A549 (cell line): ENCODE data around the gene MIXL1. TPM values are rescaled to one million over a fixed set of nuclear protein-coding genes. Genes with fewer than 3 reads are reported as not detected.

Source experiments
- ATAC-seq, 2 experiments: fragments of 200-7000 bp in 1 of 2; fragments of >200 bp in 1 of 2; cut with Nextera tagmentation in 1 of 2; cut with Tn5 transposase in 1 of 2; 3 replicates each; pipeline versions ENCODE4 v1.8.0 to v1.9.1; 2018 to 2020; ENCODE audit warnings: mild to moderate bottlenecking in 1 of 2, moderate library complexity in 1 of 2
- CTCF ChIA-PET: fragments of 300-600 bp; sonication (Branson Sonifier 250); formaldehyde crosslinking; extraction: SDS; loops from one replicate; lab custom pipeline; 2021; ENCODE audit warnings: antibody characterized with exemption, inconsistent platforms; lab: Yijun Ruan, JAX
- POLR2A ChIA-PET: fragments of 350-600 bp; formaldehyde crosslinking; extraction: SDS; loops from one replicate; lab custom pipeline; 2021; ENCODE audit warnings: antibody characterized with exemption, inconsistent platforms; lab: Yijun Ruan, JAX
- DNase-seq, 2 experiments: peaks; one replicate each; pipeline versions ENCODE4 v3.0.0 to v3.0.0-alpha.2; 2011 to 2016; ENCODE audit warnings: low read depth in 1 of 2, low spot score in 1 of 2
- FAIRE-seq: peaks from 2 replicates; lab custom pipeline; 2011; peaks lifted over from hg19 to GRCh38; lab: Jason Lieb, UNC
- H3K27ac ChIP-seq, 2 experiments: fragments of >200 bp; sonication (Bioruptor Twin); formaldehyde crosslinking; 3 replicates each; pipeline ENCODE4 v1.5.1; 2016 to 2017
- H3K4me1 ChIP-seq: fragments of >200 bp; sonication (Bioruptor Twin); formaldehyde crosslinking; 3 replicates; pipeline ENCODE4 v1.6.1; 2016
- H3K4me2 ChIP-seq: fragments of >200 bp; sonication (Bioruptor Twin); formaldehyde crosslinking; 3 replicates; pipeline ENCODE4 v1.6.1; 2016
- H3K4me3 ChIP-seq: fragments of >200 bp; sonication (Bioruptor Twin); formaldehyde crosslinking; 3 replicates; pipeline ENCODE4 v1.5.1; 2016
- H3K9me3 ChIP-seq: fragments of >200 bp; sonication (Bioruptor Twin); formaldehyde crosslinking; 3 replicates; pipeline ENCODE4 v1.6.1; 2016
- CEBPB ChIP-seq, 2 experiments: fragments of >200 bp in 1 of 2; sonication (Bioruptor Twin) in 1 of 2; formaldehyde crosslinking in 1 of 2; IDR thresholded peaks; 2 replicates each; pipeline ENCODE4 v1.6.1; 2012 to 2016
- CHD2 ChIP-seq: fragments of 150-350 bp; IDR thresholded peaks from 2 replicates; pipeline ENCODE4 v1.6.1; 2014; ENCODE audit warnings: low read length; ENCODE audit not compliant: partially characterized antibody
- EHF ChIP-seq: fragments of 250-450 bp; sonication (Bioruptor Pico); IDR thresholded peaks from 2 replicates; pipeline ENCODE4 v1.5.0; 2020; ENCODE audit warnings: mild to moderate bottlenecking
- ESRRA ChIP-seq: fragments of 150-350 bp; IDR thresholded peaks from 2 replicates; pipeline ENCODE4 v1.6.1; 2014; ENCODE audit warnings: mild to moderate bottlenecking, low read length, borderline replicate concordance
- FOXS1 ChIP-seq: fragments of 250-450 bp; sonication (Bioruptor Pico); IDR thresholded peaks from 2 replicates; pipeline ENCODE4 v1.5.0; 2020; ENCODE audit warnings: mild to moderate bottlenecking, moderate library complexity
- GATA3 ChIP-seq: IDR thresholded peaks from 2 replicates; pipeline ENCODE4 v1.6.1; 2012; ENCODE audit warnings: borderline replicate concordance
- HEYL ChIP-seq: fragments of 250-450 bp; sonication (Bioruptor Pico); IDR thresholded peaks from 2 replicates; pipeline ENCODE4 v1.8.0; 2021; ENCODE audit warnings: mild to moderate bottlenecking, moderate library complexity
- JUNB ChIP-seq: fragments of >200 bp; sonication (Bioruptor Twin); formaldehyde crosslinking; IDR thresholded peaks from 2 replicates; pipeline ENCODE4 v1.6.1; 2016
- KDM5A ChIP-seq: fragments of 200-600 bp; sonication (generic); IDR thresholded peaks from 2 replicates; pipeline ENCODE4 v1.6.1; 2016; ENCODE audit warnings: antibody characterized with exemption, mild to moderate bottlenecking
- MAFK ChIP-seq: fragments of 450-650 bp; IDR thresholded peaks from 2 replicates; pipeline ENCODE4 v1.6.1; 2014; ENCODE audit not compliant: partially characterized antibody
- NFE2L2 ChIP-seq: fragments of 150-350 bp; conservative IDR thresholded peaks from 2 replicates; pipeline ENCODE4 v1.6.1; 2014; ENCODE audit warnings: low read length
- NPAS2 ChIP-seq: fragments of 250-450 bp; sonication (Bioruptor Pico); IDR thresholded peaks from 2 replicates; pipeline ENCODE4 v1.8.0; 2022; ENCODE audit warnings: mild to moderate bottlenecking, moderate library complexity, borderline replicate concordance
- NR3C1 ChIP-seq: fragments of >200 bp; sonication (Bioruptor Twin); formaldehyde crosslinking; IDR thresholded peaks from 3 replicates; pipeline ENCODE4 v1.6.1; 2017
- PHF8 ChIP-seq: fragments of 200-600 bp; sonication (generic); IDR thresholded peaks from 2 replicates; pipeline ENCODE4 v1.6.1; 2016; ENCODE audit warnings: low read depth, mild to moderate bottlenecking, antibody characterized with exemption, moderate library complexity, borderline replicate concordance
- POLR2A ChIP-seq: IDR thresholded peaks from 2 replicates; pipeline ENCODE4 v1.6.1; 2012; ENCODE audit warnings: mild to moderate bottlenecking, low read length
- POLR2AphosphoS2 ChIP-seq: conservative IDR thresholded peaks from 2 replicates; pipeline ENCODE4 v1.6.1; 2012; ENCODE audit warnings: low read length, improper control_type of control experiment, inconsistent platforms
- RAD21 ChIP-seq, 2 experiments: fragments of >200 bp in 1 of 2; sonication (Bioruptor Twin) in 1 of 2; formaldehyde crosslinking in 1 of 2; IDR thresholded peaks in 1 of 2; conservative IDR thresholded peaks in 1 of 2; 2 replicates in 1 of 2; 3 replicates in 1 of 2; pipeline ENCODE4 v1.6.1; 2012 to 2018; ENCODE audit warnings: inconsistent platforms in 1 of 2
- RARB ChIP-seq: fragments of 250-450 bp; sonication (Bioruptor Pico); IDR thresholded peaks from 2 replicates; pipeline ENCODE4 v1.8.0; 2021; ENCODE audit warnings: mild to moderate bottlenecking, moderate library complexity
- RFX5 ChIP-seq: fragments of 450-650 bp; IDR thresholded peaks from 2 replicates; pipeline ENCODE4 v1.7.1; 2014; ENCODE audit warnings: antibody characterized with exemption, mild to moderate bottlenecking, moderate library complexity
- RNF2 ChIP-seq: fragments of 200-600 bp; sonication (generic); IDR thresholded peaks from 2 replicates; pipeline ENCODE4 v1.6.1; 2016; ENCODE audit warnings: low read depth, mild to moderate bottlenecking, antibody characterized with exemption, moderate library complexity, borderline replicate concordance
- SREBF2 ChIP-seq: fragments of 450-650 bp; IDR thresholded peaks from 2 replicates; pipeline ENCODE4 v1.6.1; 2014; ENCODE audit warnings: mild to moderate bottlenecking, moderate library complexity
- TFCP2L1 ChIP-seq: fragments of 250-450 bp; sonication (Bioruptor Pico); IDR thresholded peaks from 2 replicates; pipeline ENCODE4 v1.5.0; 2021; ENCODE audit warnings: mild to moderate bottlenecking
- ZFP36 ChIP-seq: fragments of 450-650 bp; IDR thresholded peaks from 2 replicates; pipeline ENCODE4 v1.6.1; 2014; ENCODE audit warnings: borderline replicate concordance; ENCODE audit not compliant: partially characterized antibody
- WGBS: methylation state at CpG from one replicate; pipeline ENCODE4 v1.1.6; 2017; ENCODE audit errors: missing lambda C conversion rate; 5-methylcytosine and 5-hydroxymethylcytosine counted together
- polyA plus RNA-seq, 4 experiments: library from polyadenylated mRNA; depleted of rRNA in 3 of 4; stranded (reverse); fragments of >200 nt; fragmentation: RNase III in 1 of 4; extraction: RNeasy Plus Mini Kit Qiagen cat#74134 plus additional on column Dnase treatment in 1 of 4; gene quantifications; 2 replicates in 3 of 4; 3 replicates in 1 of 4; pipeline ENCODE4 v1.2.3, GENCODE V29; 2011 to 2017
- TF ChIP-seq, protein P1 (sequence below): fragments of 250-450 bp; sonication (Bioruptor Pico); IDR thresholded peaks from 2 replicates; pipeline ENCODE4 v1.5.0; 2020; ENCODE audit warnings: low read depth, mild to moderate bottlenecking, moderate library complexity
- TF ChIP-seq, protein P2 (sequence below): fragments of 450-650 bp; IDR thresholded peaks from 2 replicates; pipeline ENCODE4 v1.6.1; 2014; ENCODE audit warnings: antibody characterized with exemption
- TF ChIP-seq, protein P3 (sequence below): IDR thresholded peaks from 2 replicates; pipeline ENCODE4 v1.6.1; 2012; ENCODE audit warnings: low read depth, borderline replicate concordance
- TF ChIP-seq, protein P4 (sequence below): fragments of >200 bp; sonication (Bioruptor Twin); formaldehyde crosslinking; IDR thresholded peaks from 3 replicates; pipeline ENCODE4 v1.6.1; 2016
- TF ChIP-seq, protein P5 (sequence below): fragments of 150-350 bp; IDR thresholded peaks from 2 replicates; pipeline ENCODE4 v1.6.1; 2014; ENCODE audit warnings: low read depth, mild to moderate bottlenecking, low read length

Gene MIXL1
- polyA plus RNA-seq, 2 of the 4 experiments (the other 2 are of a cell fraction) = 0.06 to 0.18 TPM

DNA sequence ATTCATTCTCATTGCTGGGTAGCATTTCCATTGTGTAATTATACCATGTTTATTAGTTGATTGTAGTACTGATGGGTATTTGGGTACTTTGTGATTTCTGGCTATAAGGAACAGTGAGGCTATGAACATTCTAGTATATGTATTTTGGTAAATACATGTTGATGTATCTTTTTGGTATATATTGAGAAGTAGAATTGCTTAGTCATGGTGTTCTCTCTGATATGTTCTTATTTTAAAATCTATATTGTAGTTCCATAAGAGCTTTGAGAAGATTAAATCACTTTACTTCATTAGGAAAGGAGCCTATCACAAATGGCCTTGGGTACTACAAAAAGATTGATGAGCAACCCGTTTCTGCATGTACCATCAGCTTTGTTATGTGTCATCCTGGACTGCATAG lies 13.4 kb downstream of the MIXL1 start:
- ATAC-seq (no peak), FAIRE-seq (no peak)
- WGBS = 76% methylated on average over 1 of the region's 1 CpG
- POLR2A ChIA-PET = no interaction called here
- TF ChIP-seq POLR2A (no peak), MAFK (peak; percentile 78), JUNB (no peak), RNF2 (no peak), FOXS1 (CRISPR knock-in tag) (no peak), NFE2L2 (0 out of 2 replicates have a peak, but pooled peaks have one; percentile 45)
- TF ChIP-seq, protein P1, sequence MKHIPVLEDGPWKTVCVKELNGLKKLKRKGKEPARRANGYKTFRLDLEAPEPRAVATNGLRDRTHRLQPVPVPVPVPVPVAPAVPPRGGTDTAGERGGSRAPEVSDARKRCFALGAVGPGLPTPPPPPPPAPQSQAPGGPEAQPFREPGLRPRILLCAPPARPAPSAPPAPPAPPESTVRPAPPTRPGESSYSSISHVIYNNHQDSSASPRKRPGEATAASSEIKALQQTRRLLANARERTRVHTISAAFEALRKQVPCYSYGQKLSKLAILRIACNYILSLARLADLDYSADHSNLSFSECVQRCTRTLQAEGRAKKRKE = no peak
- TF ChIP-seq, protein P2, sequence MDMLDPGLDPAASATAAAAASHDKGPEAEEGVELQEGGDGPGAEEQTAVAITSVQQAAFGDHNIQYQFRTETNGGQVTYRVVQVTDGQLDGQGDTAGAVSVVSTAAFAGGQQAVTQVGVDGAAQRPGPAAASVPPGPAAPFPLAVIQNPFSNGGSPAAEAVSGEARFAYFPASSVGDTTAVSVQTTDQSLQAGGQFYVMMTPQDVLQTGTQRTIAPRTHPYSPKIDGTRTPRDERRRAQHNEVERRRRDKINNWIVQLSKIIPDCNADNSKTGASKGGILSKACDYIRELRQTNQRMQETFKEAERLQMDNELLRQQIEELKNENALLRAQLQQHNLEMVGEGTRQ = no peak
- TF ChIP-seq, all 56 proteins: peak for 2
- CTCF ChIA-PET = interaction anchor here (0.6 to 1.5 kb wide), 2 partner anchors 111 to 133 kb away, joined by 3 to 5 read pairs; no protein-coding TSS in a partner anchor
- DNase-seq = no peak
- Histone ChIP-seq H3K9me3 (no peaks in the 10 kb centered on the region), H3K27ac (no peak overlapping the region), H3K4me3 (no peak overlapping the region), H3K4me1 (no peaks in the 10 kb centered on the region), H3K4me2 (no peak overlapping the region)

DNA sequence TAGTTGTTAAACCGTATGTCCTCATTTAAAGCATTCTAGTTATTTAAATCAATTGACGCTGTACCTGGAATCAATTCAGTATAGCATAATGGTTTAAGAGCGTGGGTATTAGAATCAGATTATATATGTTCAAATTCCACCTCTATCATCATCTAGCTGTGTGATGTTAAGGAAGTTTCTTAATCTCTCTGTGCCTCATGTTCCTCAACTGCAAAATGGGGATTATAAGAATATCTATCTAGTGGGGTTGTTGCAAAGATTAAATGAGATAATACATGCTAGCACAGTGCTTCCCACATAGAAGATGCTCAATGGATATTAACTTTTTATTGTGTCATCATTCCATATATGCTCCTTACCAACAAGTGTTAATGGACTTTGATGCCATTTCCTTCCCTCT lies 16.0 kb downstream of the MIXL1 start:
- CTCF ChIA-PET = no interaction called here

DNA sequence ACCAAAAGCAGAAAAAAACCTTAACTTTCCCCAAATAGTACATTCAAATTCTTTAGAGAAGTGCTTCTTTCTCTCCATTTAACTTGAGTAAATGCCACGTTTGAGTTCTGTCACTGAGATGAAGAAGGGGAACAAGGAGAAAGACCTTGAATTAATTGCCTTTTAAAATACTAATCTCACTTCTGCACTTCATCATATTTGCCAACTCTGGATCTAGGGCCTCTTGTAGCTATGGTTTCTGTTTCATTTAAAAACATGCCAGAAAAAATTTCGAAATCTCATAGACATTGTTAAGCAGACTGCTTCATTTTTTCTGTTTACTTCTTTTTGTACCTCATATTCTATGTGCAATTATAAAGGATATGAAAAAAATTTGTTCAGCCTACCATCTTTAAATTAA lies 24.6 kb downstream of the MIXL1 start:
- Histone ChIP-seq H3K4me2 (no peak overlapping the region), H3K4me1 (no peaks in the 10 kb centered on the region), H3K9me3 (no peaks in the 10 kb centered on the region), H3K4me3 (no peak overlapping the region), H3K27ac (no peak overlapping the region)
- ChIA-PET POLR2A (no interaction called here), CTCF (no interaction called here)
- no peak for ATAC-seq
- 92% methylated on average over 2 of the region's 2 CpGs for WGBS
- no peak for DNase-seq
- FAIRE-seq = no peak
- TF ChIP-seq POLR2AphosphoS2 (no peak), NPAS2 (CRISPR knock-in tag) (no peak), RNF2 (no peak), ESRRA (no peak), HEYL (CRISPR knock-in tag) (no peak), RAD21 (conservative IDR thresholded peaks at IDR 0.05 in 1 of 2, IDR thresholded peaks at IDR 0.05 in 1 of 2) (no peak), CEBPB (IDR thresholded peaks at IDR 0.05) (no peak), NR3C1 (no peak), PHF8 (no peak), EHF (CRISPR knock-in tag) (no peak), ZFP36 (no peak)
- TF ChIP-seq, protein P2 = no peak
- TF ChIP-seq, protein P3, sequence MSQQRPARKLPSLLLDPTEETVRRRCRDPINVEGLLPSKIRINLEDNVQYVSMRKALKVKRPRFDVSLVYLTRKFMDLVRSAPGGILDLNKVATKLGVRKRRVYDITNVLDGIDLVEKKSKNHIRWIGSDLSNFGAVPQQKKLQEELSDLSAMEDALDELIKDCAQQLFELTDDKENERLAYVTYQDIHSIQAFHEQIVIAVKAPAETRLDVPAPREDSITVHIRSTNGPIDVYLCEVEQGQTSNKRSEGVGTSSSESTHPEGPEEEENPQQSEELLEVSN = no peak
- TF ChIP-seq, protein P4, sequence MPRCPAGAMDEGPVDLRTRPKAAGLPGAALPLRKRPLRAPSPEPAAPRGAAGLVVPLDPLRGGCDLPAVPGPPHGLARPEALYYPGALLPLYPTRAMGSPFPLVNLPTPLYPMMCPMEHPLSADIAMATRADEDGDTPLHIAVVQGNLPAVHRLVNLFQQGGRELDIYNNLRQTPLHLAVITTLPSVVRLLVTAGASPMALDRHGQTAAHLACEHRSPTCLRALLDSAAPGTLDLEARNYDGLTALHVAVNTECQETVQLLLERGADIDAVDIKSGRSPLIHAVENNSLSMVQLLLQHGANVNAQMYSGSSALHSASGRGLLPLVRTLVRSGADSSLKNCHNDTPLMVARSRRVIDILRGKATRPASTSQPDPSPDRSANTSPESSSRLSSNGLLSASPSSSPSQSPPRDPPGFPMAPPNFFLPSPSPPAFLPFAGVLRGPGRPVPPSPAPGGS = no peak

More for the DNA sequence above, 16.0 kb downstream of the MIXL1 start:
- Histone ChIP-seq H3K4me1 (no peaks in the 10 kb centered on the region), H3K4me3 (no peak overlapping the region), H3K27ac (no peak overlapping the region), H3K9me3 (no peaks in the 10 kb centered on the region), H3K4me2 (no peak overlapping the region)
- POLR2A ChIA-PET = no interaction called here
- FAIRE-seq (no peak), ATAC-seq (no peak), DNase-seq (no peak)
- 93% methylated on average over 3 of the region's 3 CpGs for WGBS
- TF ChIP-seq TFCP2L1 (CRISPR knock-in tag) = no peak
- TF ChIP-seq, protein P4 = no peak
- TF ChIP-seq, protein P5, sequence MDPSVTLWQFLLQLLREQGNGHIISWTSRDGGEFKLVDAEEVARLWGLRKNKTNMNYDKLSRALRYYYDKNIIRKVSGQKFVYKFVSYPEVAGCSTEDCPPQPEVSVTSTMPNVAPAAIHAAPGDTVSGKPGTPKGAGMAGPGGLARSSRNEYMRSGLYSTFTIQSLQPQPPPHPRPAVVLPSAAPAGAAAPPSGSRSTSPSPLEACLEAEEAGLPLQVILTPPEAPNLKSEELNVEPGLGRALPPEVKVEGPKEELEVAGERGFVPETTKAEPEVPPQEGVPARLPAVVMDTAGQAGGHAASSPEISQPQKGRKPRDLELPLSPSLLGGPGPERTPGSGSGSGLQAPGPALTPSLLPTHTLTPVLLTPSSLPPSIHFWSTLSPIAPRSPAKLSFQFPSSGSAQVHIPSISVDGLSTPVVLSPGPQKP = no peak
- no peak for TF ChIP-seq RARB (CRISPR knock-in tag)
- TF ChIP-seq, protein P3 = no peak
- no peak for TF ChIP-seq SREBF2
- no peak for TF ChIP-seq CHD2
- TF ChIP-seq RFX5 = no peak
- no peak for TF ChIP-seq GATA3
- TF ChIP-seq KDM5A = no peak
